ENCODE results near the gene BAAT.

- no peak for TF ChIP-seq CTCF (IDR thresholded peaks at IDR 0.05)
- peak in 1 of 2 donors; percentile 82 for TF ChIP-seq POLR2A (IDR thresholded peaks at IDR 0.05)
Observed at GRCh38 chr9:101398068-101398929, 13.5 kb upstream of the BAAT start, which contains the start of the genes MRPL50 and ZNF189.
